Stomach (tissue), 9 donors: ENCODE measurements around the gene CMTM1. TPM values are rescaled to one million over a fixed set of nuclear protein-coding genes. Genes with fewer than 3 reads are reported as not detected.

Experiments used
- DNase-seq, 2 donors: peaks; one replicate each; pipeline versions ENCODE4 v3.0.0 to v3.0.0-alpha.2; 2013 to 2019
- H3K27ac ChIP-seq, 5 donors: fragments of 200-600 bp in 4 of 5; sonication (generic) in 4 of 5; one replicate each; pipeline ENCODE4 v1.5.1; 2013 to 2019; ENCODE audit warnings: mild to moderate bottlenecking in 1 of 5, moderate library complexity in 1 of 5
- H3K27me3 ChIP-seq, 3 donors: fragments of 200-600 bp; sonication (generic); one replicate each; pipeline ENCODE4 v1.5.1; 2017 to 2019; ENCODE audit warnings: mixed run types in 1 of 3
- H3K36me3 ChIP-seq, 4 donors: fragments of 200-600 bp; sonication (generic); 1 replicate in 3 of 4; 2 replicates in 1 of 4; pipeline ENCODE4 v1.5.1; 2016 to 2019
- H3K4me1 ChIP-seq, 4 donors: fragments of 200-600 bp; sonication (generic); one replicate each; pipeline ENCODE4 v1.5.1; 2016 to 2019
- H3K4me3 ChIP-seq, 4 donors: fragments of 200-600 bp; sonication (generic) in 3 of 4; one replicate each; pipeline ENCODE4 v1.5.1; 2016 to 2019; ENCODE audit warnings: mild to moderate bottlenecking in 1 of 4
- H3K9me3 ChIP-seq, 4 donors: fragments of 200-600 bp; sonication (generic); one replicate each; pipeline ENCODE4 v1.5.1; 2016 to 2019
- CTCF ChIP-seq, 7 experiments: fragments of 450-650 bp in 4 of 7; fragments of 200-600 bp in 3 of 7; sonication (generic) in 3 of 7; IDR thresholded peaks; one replicate each; pipeline ENCODE4 v1.5.1; 2016 to 2019; ENCODE audit warnings: antibody characterized with exemption in 7 of 7, control low read depth in 2 of 7, mild to moderate bottlenecking in 1 of 7
- EP300 ChIP-seq: sonication (generic); formaldehyde crosslinking; IDR thresholded peaks from one replicate; pipeline ENCODE4 v1.6.1; 2017; ENCODE audit warnings: antibody characterized with exemption
- POLR2A ChIP-seq, 4 donors: fragments of 450-650 bp; IDR thresholded peaks; one replicate each; pipeline ENCODE4 v1.6.1; 2016; ENCODE audit warnings: antibody characterized with exemption in 4 of 4, control low read depth in 2 of 4, mild to moderate bottlenecking in 1 of 4, moderate library complexity in 1 of 4
- POLR2AphosphoS5 ChIP-seq, 3 donors: sonication (generic); formaldehyde crosslinking; IDR thresholded peaks; one replicate each; pipeline ENCODE4 v1.6.1; 2016; ENCODE audit warnings: antibody characterized with exemption in 3 of 3
- WGBS, 5 donors: extraction: QIAGEN DNeasy Blood & Tissue Kit in 3 of 5; methylation state at CpG; one replicate each; pipeline versions ENCODE4 v1.1.5 to v1.1.7; 2013 to 2018; 5-methylcytosine and 5-hydroxymethylcytosine counted together
- intact Hi-C: fragments of 100-400 bp; cut with DNase I; formaldehyde crosslinking; loops from one replicate; pipeline ENCODE4 v1.15.1; 2023; ENCODE audit warnings: low total_unique reads
- polyA plus RNA-seq, 3 donors: library from polyadenylated mRNA; stranded (reverse); fragments of 200-250 nt; gene quantifications; one replicate each; pipeline ENCODE4 v1.2.3, GENCODE V29; 2013
- total RNA-seq, 5 donors: library from RNA; depleted of rRNA; stranded (reverse); fragments of >200 nt; gene quantifications; one replicate each; pipeline versions ENCODE4 v1.1.0 to v1.2.3, GENCODE V29; 2014 to 2016
- donor health status: healthy with polysubstance abuse.
- donor health status: Bipolar disorder and iron deficiency.
- donor health status: healthy.

CMTM1 gene
- total and polyA plus RNA-seq, 8 donors, result 0.28 TPM; not detected in 7

- no peaks in the 10 kb centered on the region for H3K9me3 ChIP-seq
- H3K4me1 ChIP-seq, result peaks cover 15 to 23% (median 19%) of the 10 kb centered on the region in 4 donors
- H3K27ac ChIP-seq, result no peak overlapping the region
- no peak for DNase-seq
- no peak overlapping the region for H3K4me3 ChIP-seq
- TF ChIP-seq POLR2A (IDR thresholded peaks at IDR 0.05) (no peak), CTCF (IDR thresholded peaks at IDR 0.05) (no peak), POLR2AphosphoS5 (IDR thresholded peaks at IDR 0.05) (no peak), EP300 (no peak)
- WGBS, 5 donors, result 83 to 91% (median 88%) methylated on average over 9 to 12 of the region's 12 CpGs
- no peaks in the 10 kb centered on the region for H3K27me3 ChIP-seq
- peaks cover 45 to 75% (median 67%) of the 10 kb centered on the region in 4 donors for H3K36me3 ChIP-seq
- intact Hi-C loops, result no loop called here
Measured at GRCh38 chr16:66614161-66614802, 48.0 kb downstream of the CMTM1 start.

GRCh38 chr16:66616169-66616568 is 49.9 kb downstream of the CMTM1 start:
- no peaks in the 10 kb centered on the region for H3K27me3 ChIP-seq
- no peak overlapping the region for H3K4me3 ChIP-seq
- TF ChIP-seq EP300 (no peak), CTCF (IDR thresholded peaks at IDR 0.05) (no peak), POLR2A (IDR thresholded peaks at IDR 0.05) (no peak), POLR2AphosphoS5 (IDR thresholded peaks at IDR 0.05) (no peak)
- no peak for DNase-seq
- peaks cover 30 to 68% (median 56%) of the 10 kb centered on the region in 4 donors for H3K36me3 ChIP-seq
- H3K4me1 ChIP-seq, result peaks cover 15 to 32% (median 21%) of the 10 kb centered on the region in 4 donors
- no peak overlapping the region for H3K27ac ChIP-seq
- no peaks in the 10 kb centered on the region for H3K9me3 ChIP-seq
- intact Hi-C loops, result no loop called here
- 89 to 94% (median 93%) methylated on average over 4 of the region's 4 CpGs for WGBS, 5 donors

GRCh38 chr16:66616592-66616991 is 50.4 kb downstream of the CMTM1 start:
- Histone ChIP-seq H3K4me1 (peaks cover 15 to 32% (median 21%) of the 10 kb centered on the region in 4 donors), H3K27me3 (no peaks in the 10 kb centered on the region), H3K27ac (no peak overlapping the region), H3K9me3 (no peaks in the 10 kb centered on the region), H3K36me3 (peaks cover 33 to 68% (median 56%) of the 10 kb centered on the region in 4 donors), H3K4me3 (no peak overlapping the region)
- intact Hi-C loops, result no loop called here
- WGBS, 5 donors, result 76 to 81% (median 78%) methylated on average over 9 of the region's 9 CpGs
- DNase-seq, result no peak
- TF ChIP-seq CTCF (IDR thresholded peaks at IDR 0.05) (no peak), EP300 (no peak), POLR2AphosphoS5 (IDR thresholded peaks at IDR 0.05) (no peak), POLR2A (IDR thresholded peaks at IDR 0.05) (no peak)

- intact Hi-C loops, result no loop called here
- Histone ChIP-seq H3K9me3 (no peaks in the 10 kb centered on the region), H3K36me3 (peaks cover 33 to 68% (median 56%) of the 10 kb centered on the region in 4 donors), H3K4me1 (peaks cover 15 to 32% (median 21%) of the 10 kb centered on the region in 4 donors), H3K4me3 (no peak overlapping the region), H3K27me3 (no peaks in the 10 kb centered on the region), H3K27ac (no peak overlapping the region)
- no peak for DNase-seq
- 70 to 84% (median 77%) methylated on average over 2 of the region's 2 CpGs for WGBS, 5 donors
- no peak for TF ChIP-seq POLR2AphosphoS5 (IDR thresholded peaks at IDR 0.05)
- TF ChIP-seq POLR2A (IDR thresholded peaks at IDR 0.05), result no peak
- TF ChIP-seq EP300, result no peak
- TF ChIP-seq CTCF (IDR thresholded peaks at IDR 0.05), result no peak
Measured at GRCh38 chr16:66617010-66617434, 50.8 kb downstream of the CMTM1 start.
